Ishikawa (cell line): Measurements from ENCODE around the gene ZNF99.

ENCODE experiments used
- EGR1 ChIP-seq: IDR thresholded peaks from 2 replicates; pipeline ENCODE4 v1.6.1; 2012
- EP300 ChIP-seq: IDR thresholded peaks from 2 replicates; pipeline ENCODE4 v1.6.1; 2012; ENCODE audit warnings: borderline replicate concordance
- FOXM1 ChIP-seq: IDR thresholded peaks from 2 replicates; pipeline ENCODE4 v1.6.1; 2012; ENCODE audit warnings: low read depth, borderline replicate concordance
- MAX ChIP-seq: IDR thresholded peaks from 2 replicates; pipeline ENCODE4 v1.6.1; 2012
- NFIC ChIP-seq: IDR thresholded peaks from 2 replicates; pipeline ENCODE4 v1.6.1; 2012
- RAD21 ChIP-seq: IDR thresholded peaks from 2 replicates; pipeline ENCODE4 v1.6.1; 2012; ENCODE audit warnings: low read depth
- TAF1 ChIP-seq: IDR thresholded peaks from 2 replicates; pipeline ENCODE4 v1.6.1; 2012; ENCODE audit warnings: low read depth, mild to moderate bottlenecking
- TCF12 ChIP-seq: IDR thresholded peaks from 2 replicates; pipeline ENCODE4 v1.6.1; 2012; ENCODE audit warnings: low read depth
- TEAD4 ChIP-seq: IDR thresholded peaks from 2 replicates; pipeline ENCODE4 v1.6.1; 2012
- YY1 ChIP-seq: IDR thresholded peaks from 2 replicates; pipeline ENCODE4 v1.6.1; 2012; ENCODE audit warnings: low read depth
- TF ChIP-seq, protein P1 (sequence below): IDR thresholded peaks from 2 replicates; pipeline ENCODE4 v1.6.1; 2012; ENCODE audit warnings: low read depth, mild to moderate bottlenecking

- no peak for TF ChIP-seq TCF12
- TF ChIP-seq, protein P1, sequence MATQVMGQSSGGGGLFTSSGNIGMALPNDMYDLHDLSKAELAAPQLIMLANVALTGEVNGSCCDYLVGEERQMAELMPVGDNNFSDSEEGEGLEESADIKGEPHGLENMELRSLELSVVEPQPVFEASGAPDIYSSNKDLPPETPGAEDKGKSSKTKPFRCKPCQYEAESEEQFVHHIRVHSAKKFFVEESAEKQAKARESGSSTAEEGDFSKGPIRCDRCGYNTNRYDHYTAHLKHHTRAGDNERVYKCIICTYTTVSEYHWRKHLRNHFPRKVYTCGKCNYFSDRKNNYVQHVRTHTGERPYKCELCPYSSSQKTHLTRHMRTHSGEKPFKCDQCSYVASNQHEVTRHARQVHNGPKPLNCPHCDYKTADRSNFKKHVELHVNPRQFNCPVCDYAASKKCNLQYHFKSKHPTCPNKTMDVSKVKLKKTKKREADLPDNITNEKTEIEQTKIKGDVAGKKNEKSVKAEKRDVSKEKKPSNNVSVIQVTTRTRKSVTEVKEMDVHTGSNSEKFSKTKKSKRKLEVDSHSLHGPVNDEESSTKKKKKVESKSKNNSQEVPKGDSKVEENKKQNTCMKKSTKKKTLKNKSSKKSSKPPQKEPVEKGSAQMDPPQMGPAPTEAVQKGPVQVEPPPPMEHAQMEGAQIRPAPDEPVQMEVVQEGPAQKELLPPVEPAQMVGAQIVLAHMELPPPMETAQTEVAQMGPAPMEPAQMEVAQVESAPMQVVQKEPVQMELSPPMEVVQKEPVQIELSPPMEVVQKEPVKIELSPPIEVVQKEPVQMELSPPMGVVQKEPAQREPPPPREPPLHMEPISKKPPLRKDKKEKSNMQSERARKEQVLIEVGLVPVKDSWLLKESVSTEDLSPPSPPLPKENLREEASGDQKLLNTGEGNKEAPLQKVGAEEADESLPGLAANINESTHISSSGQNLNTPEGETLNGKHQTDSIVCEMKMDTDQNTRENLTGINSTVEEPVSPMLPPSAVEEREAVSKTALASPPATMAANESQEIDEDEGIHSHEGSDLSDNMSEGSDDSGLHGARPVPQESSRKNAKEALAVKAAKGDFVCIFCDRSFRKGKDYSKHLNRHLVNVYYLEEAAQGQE, result no peak
- no peak for TF ChIP-seq FOXM1
- no peak for TF ChIP-seq YY1
- no peak for TF ChIP-seq NFIC
- no peak for TF ChIP-seq EP300
- no peak for TF ChIP-seq RAD21
- no peak for TF ChIP-seq TEAD4
- no peak for TF ChIP-seq MAX
- TF ChIP-seq EGR1, result no peak
- no peak for TF ChIP-seq TAF1
Measured at GRCh38 chr19:22806418-22806817, 22.5 kb upstream of the ZNF99 start.
